Erythroblast (primary cell): Measurements from ENCODE around the gene AIG1.

Source experiments
- DNase-seq, 2 experiments: peaks; one replicate each; lab custom pipeline; 2025; lab: John Stamatoyannopoulos, UW
- GATA1 ChIP-seq: IDR thresholded peaks from 2 replicates; pipeline ENCODE4 v1.6.1; 2011; ENCODE audit warnings: low read depth, mild to moderate bottlenecking, control low read depth, low read length, moderate library complexity
- POLR2A ChIP-seq: IDR thresholded peaks from 2 replicates; pipeline ENCODE4 v1.6.1; 2011; ENCODE audit warnings: mild to moderate bottlenecking, low read length

Gene AIG1

DNA sequence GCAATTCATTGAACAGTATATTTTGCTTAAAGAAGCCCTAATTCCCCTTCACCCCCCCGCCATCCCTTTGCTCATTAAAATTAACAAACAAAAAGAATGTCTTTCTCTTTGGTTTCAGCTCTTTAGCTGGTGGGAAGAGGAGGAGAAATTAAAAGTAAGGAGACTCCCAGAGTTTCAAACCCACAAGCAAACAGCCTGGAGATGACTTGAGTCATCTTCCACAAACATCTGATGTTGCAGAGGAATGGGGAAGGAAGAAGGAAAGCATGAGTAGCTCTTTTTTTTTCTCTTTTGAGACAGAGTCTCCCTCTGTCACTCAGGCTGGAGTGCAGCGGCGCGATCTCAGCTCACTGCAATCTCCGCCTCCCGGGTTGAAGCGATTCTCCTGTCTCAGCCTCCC is 200.2 kb downstream of the AIG1 start:
- TF ChIP-seq GATA1 (no peak), POLR2A (no peak)

DNA sequence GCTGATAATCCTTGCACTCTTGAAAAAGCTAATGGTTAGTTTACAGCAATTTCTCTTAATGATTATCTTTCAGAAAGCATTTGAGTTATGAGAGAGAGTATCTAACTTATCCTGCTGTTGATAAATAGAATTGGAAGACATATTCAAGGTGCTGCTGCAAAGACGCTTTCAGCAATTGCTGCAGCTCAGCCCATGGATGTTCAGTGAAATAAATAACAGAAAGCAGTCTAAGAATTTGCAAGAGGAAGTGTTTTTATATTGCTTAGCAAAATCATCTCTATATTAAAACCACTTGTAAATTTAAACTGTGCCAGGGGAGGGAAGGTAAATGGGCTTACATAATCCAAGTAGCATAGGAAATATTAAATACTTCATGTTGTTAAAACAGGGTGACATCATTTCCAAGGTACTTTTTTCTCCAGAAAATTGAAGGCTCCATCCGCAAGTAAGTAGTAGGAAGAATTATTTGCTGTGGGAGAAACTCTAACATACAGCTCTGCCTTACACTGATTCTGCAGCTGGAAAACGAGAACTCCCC is 201.3 kb downstream of the AIG1 start:
- TF ChIP-seq POLR2A (no peak), GATA1 (no peak)
- no peak for DNase-seq

More for the DNA sequence above, 200.2 kb downstream of the AIG1 start:
- DNase-seq: no peak

DNA sequence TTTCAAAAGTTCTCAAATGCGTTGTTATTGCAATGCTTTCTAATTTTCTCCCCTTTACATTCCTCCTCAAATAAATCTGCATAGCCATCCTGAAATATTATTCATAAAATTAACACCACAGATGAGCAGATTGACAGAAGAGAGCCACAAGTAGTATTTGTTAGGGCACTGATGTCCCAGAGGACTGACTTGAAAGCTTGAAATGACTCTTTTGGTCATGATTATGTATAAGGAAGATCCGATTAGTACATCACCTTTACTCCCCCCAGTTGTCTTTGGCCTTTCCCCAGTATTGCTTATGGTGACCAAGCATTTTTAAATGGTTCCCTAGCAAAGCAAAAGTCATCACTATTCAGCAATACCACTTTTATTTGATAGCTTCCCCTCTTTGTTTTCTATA is 202.2 kb downstream of the AIG1 start:
- TF ChIP-seq GATA1 (no peak), POLR2A (no peak)
- DNase-seq: no peak

DNA sequence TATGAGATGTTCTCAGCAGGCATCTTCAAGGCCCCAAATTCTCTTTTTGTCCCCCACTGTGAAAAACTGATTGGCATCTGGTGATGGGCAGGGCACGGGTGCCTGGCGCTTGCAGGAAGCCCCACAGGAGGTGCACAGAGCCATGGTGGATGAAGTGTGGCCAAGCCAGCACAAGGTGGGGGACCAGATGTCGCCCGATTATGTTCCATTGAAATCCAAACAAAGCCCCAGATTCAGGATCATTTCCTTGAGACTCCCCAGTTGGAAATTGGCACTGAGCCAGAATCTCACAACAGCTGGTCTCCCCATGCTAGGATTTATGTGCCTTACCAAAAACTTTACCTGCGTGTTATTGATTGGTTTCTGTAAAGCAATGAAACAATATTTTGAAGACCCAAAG is 203.7 kb downstream of the AIG1 start:
- DNase-seq: no peak
- TF ChIP-seq POLR2A: no peak
- TF ChIP-seq GATA1: no peak

DNA sequence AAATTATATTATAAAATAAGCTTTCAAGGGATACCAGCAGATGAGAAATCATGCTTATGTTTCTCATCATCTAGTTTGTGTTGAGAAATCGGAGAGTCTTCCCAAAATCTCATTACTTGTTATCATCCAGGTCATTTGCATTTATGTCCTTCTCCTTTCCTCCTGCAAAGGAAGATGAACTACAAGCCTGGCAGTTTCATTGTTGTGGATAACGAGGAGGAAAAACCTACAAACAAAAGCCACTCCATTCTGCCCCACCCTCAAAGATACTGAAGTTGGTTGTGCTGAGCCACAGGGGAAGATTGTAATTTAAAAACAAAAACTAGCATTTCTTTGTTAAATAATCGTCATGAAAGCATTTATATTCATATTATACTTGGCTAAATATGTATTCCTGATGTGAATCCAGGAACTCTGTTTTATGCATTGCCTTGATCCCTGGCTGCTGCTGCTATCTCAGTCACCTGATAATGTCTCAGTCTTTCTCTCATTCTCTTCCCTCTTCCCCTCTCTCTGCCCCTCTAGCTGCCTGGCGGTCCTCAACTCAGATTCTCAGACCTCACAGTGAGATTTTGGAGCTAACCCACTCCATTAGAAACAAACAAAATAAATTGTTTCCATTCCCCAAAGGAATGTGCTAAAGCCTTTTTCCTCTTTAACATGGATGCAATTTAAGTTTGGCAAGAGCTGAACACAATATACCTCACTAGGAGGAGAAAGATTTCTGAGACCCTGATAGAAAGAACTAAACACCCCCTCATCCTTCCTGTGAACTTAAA is 204.5 kb downstream of the AIG1 start:
- DNase-seq: no peak
- TF ChIP-seq GATA1 (no peak), POLR2A (no peak)

DNA sequence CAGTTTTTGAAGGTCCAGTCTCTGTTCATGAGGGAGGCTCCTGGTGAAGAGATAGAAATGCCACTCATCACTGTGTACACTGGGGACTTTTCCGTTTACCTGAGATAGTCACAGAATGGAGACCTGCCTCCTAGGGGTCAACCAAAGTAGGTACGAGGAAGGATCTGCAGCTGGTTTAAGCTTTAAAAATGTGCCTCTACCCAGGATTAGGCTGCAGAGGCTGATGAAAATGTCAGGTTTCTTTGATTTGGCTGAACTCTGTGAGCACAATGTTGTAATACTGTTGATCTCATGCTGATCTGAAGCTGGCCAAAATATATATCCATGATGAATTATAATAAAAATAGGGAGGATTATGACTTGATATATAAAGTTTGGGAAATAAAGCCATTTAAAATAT is 207.1 kb downstream of the AIG1 start:
- DNase-seq: no peak
- no peak for TF ChIP-seq POLR2A
- TF ChIP-seq GATA1: no peak

DNA sequence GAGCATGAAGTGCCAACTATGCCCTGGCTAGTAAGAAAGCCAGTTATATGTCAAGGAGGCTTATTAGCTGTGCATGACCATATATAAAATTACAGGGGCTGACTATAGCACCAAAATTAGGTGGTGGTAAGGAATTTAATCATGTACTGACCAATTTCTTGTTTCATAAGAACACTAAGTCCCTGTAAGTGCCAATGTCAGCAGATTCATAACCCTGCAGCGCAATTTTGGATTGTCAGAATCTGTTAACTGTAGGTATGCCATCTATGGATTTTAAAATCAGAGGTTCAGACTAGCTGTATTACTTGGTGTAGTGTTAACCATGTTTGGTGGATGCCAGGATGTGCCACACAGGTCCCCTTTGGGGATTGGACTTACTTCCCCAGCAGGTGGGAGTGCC is 207.8 kb downstream of the AIG1 start:
- TF ChIP-seq GATA1 (no peak), POLR2A (no peak)
- DNase-seq: no peak

DNA sequence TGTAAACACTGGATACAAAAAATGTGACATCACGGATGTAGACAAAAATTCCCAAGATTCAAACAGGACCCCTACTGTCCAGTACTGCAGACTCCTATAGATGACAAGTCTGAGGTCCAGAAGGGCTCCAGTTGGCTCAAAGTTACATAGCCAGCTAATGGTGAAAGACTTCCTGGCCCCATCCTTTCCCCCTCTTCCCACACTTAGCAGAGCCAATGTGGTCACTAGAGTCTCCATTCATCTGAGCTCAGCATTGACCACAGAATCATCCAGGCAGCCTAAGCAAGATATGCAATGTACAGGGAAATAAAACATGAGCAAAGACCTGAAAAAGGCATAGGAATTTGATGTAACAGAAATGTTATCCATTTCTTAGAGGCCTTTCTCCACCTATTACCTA is 209.3 kb downstream of the AIG1 start:
- no peak for DNase-seq
- TF ChIP-seq GATA1 (no peak), POLR2A (no peak)

DNA sequence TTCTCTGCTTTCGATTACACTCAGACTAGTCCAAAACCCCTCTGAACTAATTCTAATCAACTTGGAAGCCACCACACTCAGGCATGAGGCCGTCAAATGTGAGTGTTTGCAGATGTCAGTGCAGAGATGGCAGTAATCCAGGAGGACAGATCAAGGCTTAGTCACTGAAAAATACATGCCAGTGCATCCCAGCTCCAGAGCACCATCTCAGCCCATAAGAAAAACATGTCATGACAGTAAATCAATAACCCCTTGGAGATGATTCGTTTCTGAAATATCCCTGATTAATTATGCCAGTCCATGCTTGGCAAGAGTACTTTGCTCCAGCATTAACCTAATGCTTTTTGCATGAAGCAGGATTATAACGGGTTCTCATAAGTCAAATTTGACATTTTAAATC is 210.3 kb downstream of the AIG1 start:
- no peak for TF ChIP-seq GATA1
- no peak for DNase-seq

DNA sequence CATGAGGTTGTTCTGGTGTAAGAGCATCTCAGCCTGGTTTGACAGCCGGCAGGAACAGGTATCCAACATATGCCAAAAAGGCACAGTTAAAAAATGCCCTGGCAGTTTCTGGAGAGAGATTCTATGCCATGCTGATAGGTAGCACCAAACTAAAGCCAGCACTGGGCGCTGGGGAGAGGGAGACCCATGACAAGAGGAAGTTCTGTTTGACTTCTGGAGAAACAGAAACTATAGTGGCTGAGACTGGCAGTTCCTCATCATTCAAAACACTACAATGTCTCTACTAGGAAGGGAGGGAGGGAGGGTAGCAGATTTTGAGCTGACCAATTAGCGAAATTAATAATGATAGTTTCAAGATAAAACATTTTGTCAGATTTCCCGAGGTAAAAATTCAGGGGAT is 215.7 kb downstream of the AIG1 start:
- TF ChIP-seq GATA1 (no peak), POLR2A (no peak)
- DNase-seq: no peak

DNA sequence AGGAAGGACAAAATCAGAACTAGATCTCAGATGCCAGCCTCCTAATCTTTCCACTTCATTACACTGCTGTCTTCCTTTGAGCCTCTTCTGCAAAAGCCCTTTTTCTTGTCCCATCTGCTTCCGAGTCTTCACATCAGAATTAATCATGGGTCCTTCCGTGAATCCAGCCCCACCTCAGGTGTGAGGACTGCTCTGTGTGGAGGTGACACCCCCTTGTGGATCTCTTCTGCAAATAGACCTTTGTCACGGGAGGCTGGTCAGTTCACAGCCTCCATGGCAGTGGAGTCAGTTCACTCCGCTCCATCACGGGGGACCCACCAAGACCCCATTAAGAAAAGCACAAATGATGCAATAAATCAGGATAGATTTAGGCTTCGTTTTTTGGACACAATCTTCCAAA is 218.7 kb downstream of the AIG1 start:
- no peak for DNase-seq
- TF ChIP-seq GATA1 (no peak), POLR2A (no peak)

DNA sequence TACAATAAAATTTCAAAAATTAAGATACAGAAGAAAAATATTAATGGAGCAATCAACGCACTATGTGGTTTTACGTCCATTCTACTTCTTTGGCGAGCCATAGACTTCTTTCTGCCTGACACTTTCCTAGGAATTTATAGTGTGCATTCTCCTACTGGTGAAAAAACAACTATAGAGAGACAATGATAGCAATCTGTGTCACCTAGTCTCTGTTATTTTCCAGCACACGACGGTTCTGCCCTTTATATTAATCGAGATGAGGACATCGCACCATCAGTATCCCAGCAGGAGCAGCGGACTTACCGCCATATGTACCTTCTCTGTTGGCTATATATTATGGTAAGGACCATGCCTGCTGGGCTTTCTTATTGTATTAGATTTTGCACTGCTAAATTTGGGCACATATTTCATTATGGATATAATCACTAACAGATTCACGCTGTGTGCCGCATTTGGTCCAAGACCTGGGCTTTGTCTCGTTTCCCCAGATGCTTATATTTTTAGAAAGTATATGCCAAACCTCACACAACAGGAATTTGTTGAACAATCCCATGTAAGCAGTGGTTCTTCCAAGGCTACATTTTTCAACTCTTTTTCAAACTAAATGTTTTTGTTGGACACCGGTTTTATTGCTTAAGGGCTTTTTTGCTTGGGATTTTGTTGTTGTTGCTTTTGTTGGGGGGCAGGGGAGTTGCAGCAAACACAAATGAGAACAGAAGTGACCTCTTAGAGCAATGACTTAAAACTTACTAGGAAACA is 223.4 kb downstream of the AIG1 start:
- no peak for DNase-seq
- TF ChIP-seq GATA1 (no peak), POLR2A (no peak)

DNA sequence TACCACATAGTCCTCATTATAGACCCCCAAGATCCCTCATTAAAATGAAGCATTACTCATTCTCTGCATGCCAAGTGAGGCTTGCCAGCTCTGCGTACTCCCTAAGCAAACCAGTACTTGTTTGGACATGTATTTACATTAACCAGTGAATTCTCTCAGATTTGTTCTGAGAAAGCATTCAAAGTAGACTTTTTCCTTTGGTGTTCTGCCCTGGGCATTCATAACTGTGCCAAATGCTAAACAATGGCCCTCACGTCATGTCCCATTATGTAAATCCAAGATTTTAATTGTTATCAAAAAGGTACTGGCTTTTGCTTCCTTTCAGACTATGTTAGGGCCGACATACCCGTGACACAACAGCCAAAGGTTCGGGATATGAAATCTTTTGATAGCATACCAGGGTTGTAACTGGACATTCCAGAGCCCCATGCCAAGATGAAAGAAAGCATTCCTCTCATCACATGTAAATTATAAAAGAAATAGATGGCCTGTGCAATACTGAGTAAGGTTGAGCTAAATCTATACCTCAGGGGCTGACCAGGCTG is 225.6 kb downstream of the AIG1 start:
- no peak for TF ChIP-seq GATA1
- TF ChIP-seq POLR2A: no peak
- no peak for DNase-seq

DNA sequence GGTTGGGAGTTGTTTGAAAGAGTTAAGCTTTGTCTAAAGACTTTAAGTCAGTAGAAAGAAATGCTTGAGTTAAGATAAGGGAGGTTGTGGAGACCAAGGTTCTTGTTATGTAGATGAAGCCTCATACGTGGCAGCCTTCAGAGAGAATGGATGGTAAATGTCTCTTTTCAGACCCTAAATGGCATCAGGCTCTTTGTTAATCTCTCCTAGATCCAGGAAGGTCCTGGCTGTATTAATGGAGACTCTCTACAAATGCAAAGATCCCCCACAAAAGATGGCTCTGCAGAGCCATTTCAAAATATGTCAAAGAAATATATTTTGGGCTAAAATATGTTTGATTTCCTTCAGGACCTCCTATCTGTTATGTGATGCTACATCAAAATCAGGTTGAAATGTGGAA is 228.2 kb downstream of the AIG1 start:
- TF ChIP-seq POLR2A (no peak), GATA1 (no peak)
- DNase-seq: no peak

DNA sequence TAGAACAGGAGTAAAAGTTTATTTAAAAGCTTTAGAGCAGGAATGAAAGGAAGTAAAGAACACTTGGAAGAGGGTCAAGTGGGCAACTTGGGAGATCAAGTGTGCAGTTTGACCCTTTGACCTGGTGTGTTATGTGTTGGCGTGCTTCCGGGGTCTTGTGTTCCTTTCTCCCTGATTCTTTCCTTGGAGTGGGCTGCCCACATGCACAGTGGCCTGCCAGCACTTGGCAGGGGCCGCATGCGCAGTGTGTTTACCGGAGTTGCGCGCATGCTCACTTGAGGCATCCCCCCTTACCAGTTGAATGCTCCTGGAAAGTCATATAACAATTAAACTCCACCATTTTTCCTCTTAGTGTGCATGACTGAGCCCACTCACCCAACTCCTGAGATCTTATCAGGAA is 229.5 kb downstream of the AIG1 start:
- no peak for DNase-seq
- no peak for TF ChIP-seq GATA1
- no peak for TF ChIP-seq POLR2A
